K562 (cell line): ENCODE measurements around the gene MOG. TPM values are rescaled to one million over a fixed set of nuclear protein-coding genes. Genes with fewer than 3 reads are reported as not detected.
"Not testable (repeated sequence)": the region's sequence is repeated elsewhere in the genome, so short reads cannot be mapped to it uniquely, and the experiment has no call there.

Experiments
- ATAC-seq: fragments of 200-7000 bp; cut with Tn5 transposase; 3 replicates; pipeline ENCODE4 v1.9.1; 2020; ENCODE audit warnings: moderate library complexity
- BruUV-seq: library from RNA; stranded (reverse); fragments of 400-500 nt; replicated peaks from 2 replicates; lab custom pipeline; 2021; lab: Mats Ljungman, UMichigan
- CTCF ChIA-PET: fragments of 300-600 bp; formaldehyde crosslinking; extraction: SDS; loops from one replicate; lab custom pipeline; 2021; ENCODE audit warnings: low intra/inter-chr PET ratio; lab: Yijun Ruan, JAX
- POLR2A ChIA-PET: fragments of 300-600, 350-650 bp; sonication (Branson Sonifier 250); formaldehyde crosslinking; extraction: SDS; loops from one replicate; lab custom pipeline; 2021; ENCODE audit warnings: antibody characterized with exemption, inconsistent platforms; lab: Yijun Ruan, JAX
- DNase-seq, 4 experiments: peaks; one replicate each; pipeline versions ENCODE4 v3.0.0 to v3.0.0-alpha.2; 2011 to 2018; ENCODE audit warnings: low spot score in 3 of 4, mixed read lengths in 3 of 4; ENCODE audit errors: extremely low read depth in 1 of 4
- FAIRE-seq: peaks from 2 replicates; lab custom pipeline; 2011; peaks lifted over from hg19 to GRCh38; lab: Jason Lieb, UNC
- H2AFZ ChIP-seq: 2 replicates; pipeline ENCODE4 v1.6.0; 2011; ENCODE audit warnings: low read depth, low read length, control low read depth, inconsistent platforms
- H3K27ac ChIP-seq: fragments of 200-600 bp; 3 replicates; pipeline ENCODE4 v1.8.0; 2011; ENCODE audit warnings: low read depth, mild to moderate bottlenecking, control low read depth, inconsistent platforms, low read length, moderate library complexity, mixed read lengths; ENCODE audit errors: extremely low read depth
- H3K27me3 ChIP-seq, 2 experiments: fragments of 300-600 bp in 1 of 2; 2 replicates in 1 of 2; 3 replicates in 1 of 2; pipeline versions ENCODE4 v1.6.0 to v1.8.0; 2011; ENCODE audit warnings: inconsistent platforms in 2 of 2, low read length in 2 of 2, mild to moderate bottlenecking in 1 of 2, mixed read lengths in 1 of 2, moderate library complexity in 1 of 2; ENCODE audit not compliant: control insufficient read depth in 2 of 2, insufficient read depth in 2 of 2
- H3K36me3 ChIP-seq: fragments of 300-600 bp; 3 replicates; pipeline ENCODE4 v1.8.0; 2011; ENCODE audit warnings: mild to moderate bottlenecking, low read length, inconsistent platforms; ENCODE audit not compliant: control insufficient read depth, insufficient read depth
- H3K4me1 ChIP-seq, 2 experiments: fragments of 200-600 bp in 1 of 2; replicated peaks in 1 of 2; 2 replicates in 1 of 2; 3 replicates in 1 of 2; pipeline versions ENCODE4 v1.5.1 to v1.8.0; 2011; ENCODE audit warnings: inconsistent platforms in 2 of 2, low read length in 2 of 2, mild to moderate bottlenecking in 1 of 2, mixed read lengths in 1 of 2, moderate library complexity in 1 of 2; ENCODE audit not compliant: control insufficient read depth in 2 of 2, insufficient read depth in 2 of 2
- H3K4me2 ChIP-seq: 2 replicates; pipeline ENCODE4 v1.6.1; 2011; ENCODE audit warnings: low read length, control low read depth, inconsistent platforms, mixed read lengths; ENCODE audit not compliant: insufficient read depth
- H3K4me3 ChIP-seq: fragments of 200-600 bp; sonication (generic), shearing (Covaris generic); 2 replicates; pipeline ENCODE4 v1.5.1; 2016; ENCODE audit warnings: control low read depth, inconsistent platforms
- H3K79me2 ChIP-seq: fragments of 200-600 bp; 3 replicates; pipeline ENCODE4 v1.8.0; 2011; ENCODE audit warnings: low read length, inconsistent platforms; ENCODE audit not compliant: control insufficient read depth, insufficient read depth
- H3K9ac ChIP-seq, 2 experiments: 2 replicates each; pipeline versions ENCODE4 v1.6.0 to v1.6.1; 2011; ENCODE audit warnings: low read depth in 2 of 2, low read length in 2 of 2, control low read depth in 1 of 2, inconsistent platforms in 1 of 2, mild to moderate bottlenecking in 1 of 2, mixed read lengths in 1 of 2; ENCODE audit not compliant: insufficient read depth in 1 of 2
- H3K9me1 ChIP-seq: one replicate; pipeline ENCODE4 v1.6.0; 2011; ENCODE audit warnings: inconsistent platforms, mild to moderate bottlenecking, low read length, moderate library complexity; ENCODE audit not compliant: control insufficient read depth, insufficient read depth
- H3K9me3 ChIP-seq: replicated peaks from 2 replicates; pipeline ENCODE4 v1.5.1; 2011; ENCODE audit warnings: low read depth, low read length, inconsistent platforms; ENCODE audit not compliant: control insufficient read depth, insufficient read depth
- H4K20me1 ChIP-seq: replicated peaks from 2 replicates; pipeline ENCODE4 v1.6.1; 2011; ENCODE audit warnings: low read length, inconsistent platforms, mixed read lengths; ENCODE audit not compliant: control insufficient read depth, insufficient read depth
- CREB5 ChIP-seq: fragments of 250-450 bp; sonication (Bioruptor Pico); IDR thresholded peaks from 2 replicates; pipeline ENCODE4 v1.5.0; 2020; ENCODE audit warnings: mild to moderate bottlenecking
- FOXO4 ChIP-seq: fragments of 450-650 bp; formaldehyde crosslinking; IDR thresholded peaks from 2 replicates; pipeline ENCODE4 v1.4.0; 2020; ENCODE audit warnings: mild to moderate bottlenecking, moderate library complexity
- ZFX ChIP-seq: sonication (generic); formaldehyde crosslinking; IDR thresholded peaks from 2 replicates; pipeline ENCODE4 v1.8.0; 2022; ENCODE audit warnings: mild to moderate bottlenecking, missing genetic modification reagents, moderate library complexity
- ZNF655 ChIP-seq: fragments of 250-450 bp; sonication (Bioruptor Pico); IDR thresholded peaks from 2 replicates; pipeline ENCODE4 v1.5.0; 2021
- WGBS: fragments of 100-300 bp; shearing (Covaris generic); methylation state at CpG from one replicate; pipeline ENCODE4 v1.1.6; 2016; ENCODE audit warnings: low coverage, mixed read lengths; ENCODE audit not compliant: insufficient coverage; ENCODE audit errors: missing lambda C conversion rate; 5-methylcytosine and 5-hydroxymethylcytosine counted together
- in situ Hi-C: fragments of 300-500 bp; cut with MboI; formaldehyde crosslinking; loops from 4 replicates; pipeline ENCODE4 v1.15.0; 2018; ENCODE audit warnings: inconsistent platforms, mixed read lengths
- intact Hi-C: fragments of 100-400 bp; cut with micrococcal nuclease; formaldehyde crosslinking; loops from 2 replicates; pipeline ENCODE4 v1.14.2; 2022
- polyA plus RNA-seq, 8 experiments: library from polyadenylated mRNA; depleted of rRNA in 4 of 8; stranded (reverse) in 5 of 8; unstranded in 3 of 8; fragments of >200 nt; fragmentation: Nextera tagmentation in 2 of 8; fragmentation: Illumina TruSeq in 1 of 8; extraction: Ambion mirVana in 2 of 8; extraction: Trizol in 1 of 8; gene quantifications; 2 replicates each; pipeline versions ENCODE4 v1.2.1 to v1.2.3, GENCODE V29; 2011 to 2014; ENCODE audit warnings: inconsistent platforms in 1 of 8, missing spikeins in 1 of 8
- total RNA-seq, 7 experiments: library from RNA; depleted of rRNA in 6 of 7; stranded (reverse); fragments of >200 nt in 6 of 7; fragmentation: Illumina TruSeq in 2 of 7; extraction: Trizol in 2 of 7; gene quantifications; 2 replicates each; pipeline versions ENCODE4 v1.2.1 to v1.2.3, GENCODE V29; 2011 to 2021; ENCODE audit warnings: low replicate concordance in 1 of 7

The MOG gene
- total and polyA plus RNA-seq, 9 of the 15 experiments (the other 6 are each of a cell fraction or from before 2014, with no cell fraction given): not detected

GRCh38 chr6:29671026-29671425 lies 14.1 kb downstream of the MOG start (continued):
- no peak for TF ChIP-seq ZNF655

GRCh38 chr6:29672116-29672515 lies 15.2 kb downstream of the MOG start:
- BruUV-seq, ATAC-seq, intact Hi-C loops, DNase-seq, H3K4me1 ChIP-seq, H4K20me1 ChIP-seq, H3K9me3 ChIP-seq, FAIRE-seq, H3K9me1 ChIP-seq, H2AFZ ChIP-seq, H3K4me2 ChIP-seq, H3K9ac ChIP-seq, H3K79me2 ChIP-seq, H3K4me3 ChIP-seq, CTCF ChIA-PET, H3K27ac ChIP-seq, H3K36me3 ChIP-seq, in situ Hi-C loops: not testable (repeated sequence)
- 0% methylated on average over 5 of the region's 5 CpGs for WGBS
- peaks cover 29 to 42% of the 10 kb centered on the region in 2 experiments; a peak in 4 of 5 replicates for H3K27me3 ChIP-seq
- POLR2A ChIA-PET: interaction anchor here (0.6 kb wide), 1 partner anchor 903 kb away, joined by 3 read pairs; no protein-coding TSS in a partner anchor

GRCh38 chr6:29673161-29673560 lies 16.3 kb downstream of the MOG start:
- 10% methylated on average over 12 of the region's 12 CpGs for WGBS
- ChIA-PET CTCF (no interaction called here), POLR2A (interaction anchor here (0.6 to 1.5 kb wide), 4 partner anchors 10 to 472 kb away, joined by 3 to 4 read pairs (median 3); no protein-coding TSS in a partner anchor)
- DNase-seq (no peak), ATAC-seq (no peak), FAIRE-seq (no peak)
- BruUV-seq: no TSS peak
- TF ChIP-seq ZFX (CRISPR knock-in tag) (no peak), CREB5 (CRISPR knock-in tag) (no peak), FOXO4 (CRISPR knock-in tag) (no peak)
- Histone ChIP-seq H3K4me1 (no peaks in the 10 kb centered on the region), H3K27me3 (peaks cover 27 to 43% of the 10 kb centered on the region in 2 experiments; a peak in 4 of 5 replicates), H3K4me3 (no peak overlapping the region), H2AFZ (no peak overlapping the region), H3K27ac (no peak overlapping the region), H3K9ac (0 out of 4 replicates have a peak overlapping the region, but pooled peaks of 1 of the 2 experiments have one; percentile 29), H3K79me2 (no peaks in the 10 kb centered on the region), H3K9me3 (no peaks in the 10 kb centered on the region), H4K20me1 (0 out of 2 replicates have a peak, but pooled peaks cover 3% of the 10 kb centered on the region), H3K9me1 (no peaks in the 10 kb centered on the region), H3K36me3 (no peaks in the 10 kb centered on the region), H3K4me2 (no peak overlapping the region)
- intact Hi-C loops: no loop called here
- in situ Hi-C loops: no loop called here
